ENCODE results near the gene SSBP3. TPM values are rescaled to one million over a fixed set of nuclear protein-coding genes. Genes with fewer than 3 reads are reported as not detected.
A peak's percentile ranks its signal among the peaks of the same experiment; 100 is the strongest.

The SSBP3 gene
- total RNA-seq, 1 donor from 2014 or later, result 44.0 TPM

DNA sequence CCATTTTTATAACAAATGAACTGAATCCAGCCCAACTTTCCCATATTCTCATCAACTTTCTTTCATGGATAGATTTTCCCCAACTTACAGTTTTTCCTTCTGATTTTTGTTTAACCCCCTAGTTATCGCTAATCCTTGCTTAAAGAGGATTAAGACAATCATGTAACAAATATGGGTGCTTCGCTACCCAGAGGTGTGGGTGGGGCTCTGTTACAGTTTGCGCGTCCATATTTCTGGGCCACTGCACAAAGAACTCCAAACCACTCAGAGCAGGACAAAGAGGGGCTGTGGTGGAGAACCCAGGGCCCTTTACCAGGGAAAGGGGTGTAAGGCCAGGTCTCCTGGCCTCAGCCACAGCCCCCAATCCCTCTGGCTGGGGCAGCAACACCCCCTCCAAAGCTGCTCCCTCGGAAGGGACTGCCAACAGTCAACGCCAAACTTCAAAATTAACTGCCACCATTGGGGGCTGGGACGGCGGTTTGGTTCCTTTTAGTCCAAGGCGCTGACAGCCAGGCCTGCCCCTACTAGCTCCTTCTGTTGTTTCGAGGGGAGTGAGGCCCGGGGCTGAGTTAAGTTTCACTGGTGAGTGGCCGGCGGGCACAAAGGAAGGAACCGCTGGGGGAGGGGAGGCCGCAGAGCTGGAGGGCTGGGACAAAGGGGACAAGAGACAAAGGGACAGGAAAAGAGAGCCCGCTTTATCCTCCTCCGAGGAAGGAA, 27.9 kb downstream of the SSBP3 start:
- H3K27ac ChIP-seq, result no peak overlapping the region
- no peaks in the 10 kb centered on the region for H3K9me3 ChIP-seq
- peaks cover 11% of the 10 kb centered on the region for H3K36me3 ChIP-seq
- TF ChIP-seq, protein P1, sequence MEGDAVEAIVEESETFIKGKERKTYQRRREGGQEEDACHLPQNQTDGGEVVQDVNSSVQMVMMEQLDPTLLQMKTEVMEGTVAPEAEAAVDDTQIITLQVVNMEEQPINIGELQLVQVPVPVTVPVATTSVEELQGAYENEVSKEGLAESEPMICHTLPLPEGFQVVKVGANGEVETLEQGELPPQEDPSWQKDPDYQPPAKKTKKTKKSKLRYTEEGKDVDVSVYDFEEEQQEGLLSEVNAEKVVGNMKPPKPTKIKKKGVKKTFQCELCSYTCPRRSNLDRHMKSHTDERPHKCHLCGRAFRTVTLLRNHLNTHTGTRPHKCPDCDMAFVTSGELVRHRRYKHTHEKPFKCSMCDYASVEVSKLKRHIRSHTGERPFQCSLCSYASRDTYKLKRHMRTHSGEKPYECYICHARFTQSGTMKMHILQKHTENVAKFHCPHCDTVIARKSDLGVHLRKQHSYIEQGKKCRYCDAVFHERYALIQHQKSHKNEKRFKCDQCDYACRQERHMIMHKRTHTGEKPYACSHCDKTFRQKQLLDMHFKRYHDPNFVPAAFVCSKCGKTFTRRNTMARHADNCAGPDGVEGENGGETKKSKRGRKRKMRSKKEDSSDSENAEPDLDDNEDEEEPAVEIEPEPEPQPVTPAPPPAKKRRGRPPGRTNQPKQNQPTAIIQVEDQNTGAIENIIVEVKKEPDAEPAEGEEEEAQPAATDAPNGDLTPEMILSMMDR (IDR thresholded peaks at IDR 0.05), result no peak
- DNase-seq, result no peak
- H3K4me1 ChIP-seq, result peaks cover 50% of the 10 kb centered on the region
- no peak overlapping the region for H3K4me3 ChIP-seq
- intact Hi-C loops (cut with DNase I), result no loop called here
- H3K27me3 ChIP-seq (ENCODE audit: low read depth), result no peaks in the 10 kb centered on the region
- no peak for ATAC-seq

DNA sequence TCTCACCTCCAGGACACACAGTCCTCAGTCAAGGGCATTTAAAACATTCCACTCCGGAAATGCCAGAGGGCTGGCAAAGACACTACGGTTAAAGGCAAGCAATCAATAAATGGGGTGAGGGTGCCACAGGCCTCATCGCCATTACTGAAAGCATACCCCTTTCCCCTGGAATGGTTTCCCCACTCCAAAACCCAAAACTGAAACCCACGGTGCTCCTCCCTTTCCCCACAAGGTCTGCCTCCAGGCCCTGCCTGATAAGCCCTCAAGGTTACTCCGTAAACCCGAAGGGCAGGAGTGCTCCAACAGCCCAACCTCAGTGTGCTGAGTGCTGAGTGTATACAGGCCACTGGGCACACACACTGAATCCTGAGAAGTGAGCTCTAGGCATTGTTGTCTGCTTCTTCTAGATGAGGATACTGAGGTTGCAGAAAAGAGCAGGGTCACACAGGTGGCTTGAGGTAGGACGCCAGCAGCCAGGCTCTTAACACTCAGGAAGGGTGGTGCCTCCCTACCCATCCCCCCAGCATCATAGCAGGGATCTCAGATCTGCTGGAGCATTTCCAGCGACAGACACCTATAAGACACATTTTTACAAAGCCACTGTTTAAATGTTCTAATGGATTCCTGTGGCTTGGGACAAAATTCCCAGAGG, 29.0 kb downstream of the SSBP3 start:
- no peak for DNase-seq
- no peaks in the 10 kb centered on the region for H3K27me3 ChIP-seq (ENCODE audit: low read depth)
- H3K36me3 ChIP-seq, result peaks cover 11% of the 10 kb centered on the region
- TF ChIP-seq, protein P1 (IDR thresholded peaks at IDR 0.05), result no peak
- peaks cover 50% of the 10 kb centered on the region for H3K4me1 ChIP-seq
- intact Hi-C loops (cut with DNase I), result no loop called here
- H3K27ac ChIP-seq, result peak overlapping the region; percentile 49
- H3K9me3 ChIP-seq, result no peaks in the 10 kb centered on the region
- ATAC-seq, result peak; percentile 37 to 58
- no peak overlapping the region for H3K4me3 ChIP-seq

DNA sequence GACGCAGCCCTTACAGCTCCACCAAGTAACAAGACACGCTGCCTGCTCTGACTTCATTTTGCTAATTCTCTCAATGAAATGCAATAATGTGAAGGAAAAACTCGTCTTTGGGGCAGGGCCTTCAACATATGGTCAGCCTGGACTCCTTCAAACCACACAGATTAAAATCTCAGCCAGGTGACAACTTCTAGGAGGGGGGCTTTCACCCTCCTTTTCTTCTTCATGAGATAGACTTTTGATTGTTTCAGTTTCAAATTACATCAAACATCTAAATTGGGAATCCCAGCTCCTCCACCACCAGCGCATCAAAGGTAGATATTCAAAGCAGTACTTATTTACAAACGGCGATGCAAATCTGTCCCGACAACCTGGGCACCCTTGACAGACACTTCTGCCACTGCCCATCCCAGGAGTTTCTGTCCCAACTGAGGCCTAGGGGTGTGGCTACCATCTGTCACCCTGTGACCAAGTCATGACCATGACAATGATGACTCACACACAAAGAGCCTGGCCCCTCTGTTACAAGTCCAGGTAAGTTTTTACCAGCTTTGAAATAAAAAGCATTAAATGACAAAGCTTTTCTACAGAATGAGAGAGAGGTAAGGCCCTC, 29.7 kb downstream of the SSBP3 start:
- Histone ChIP-seq H3K4me1 (peaks cover 57% of the 10 kb centered on the region), H3K9me3 (no peaks in the 10 kb centered on the region), H3K36me3 (peaks cover 7% of the 10 kb centered on the region), H3K4me3 (no peak overlapping the region), H3K27me3 (ENCODE audit: low read depth) (no peaks in the 10 kb centered on the region), H3K27ac (peak overlapping the region; percentile 49)
- DNase-seq (no peak), ATAC-seq (peak; percentile 6 to 39)
- TF ChIP-seq, protein P1 (IDR thresholded peaks at IDR 0.05), result no peak
- intact Hi-C loops (cut with DNase I), result no loop called here

DNA sequence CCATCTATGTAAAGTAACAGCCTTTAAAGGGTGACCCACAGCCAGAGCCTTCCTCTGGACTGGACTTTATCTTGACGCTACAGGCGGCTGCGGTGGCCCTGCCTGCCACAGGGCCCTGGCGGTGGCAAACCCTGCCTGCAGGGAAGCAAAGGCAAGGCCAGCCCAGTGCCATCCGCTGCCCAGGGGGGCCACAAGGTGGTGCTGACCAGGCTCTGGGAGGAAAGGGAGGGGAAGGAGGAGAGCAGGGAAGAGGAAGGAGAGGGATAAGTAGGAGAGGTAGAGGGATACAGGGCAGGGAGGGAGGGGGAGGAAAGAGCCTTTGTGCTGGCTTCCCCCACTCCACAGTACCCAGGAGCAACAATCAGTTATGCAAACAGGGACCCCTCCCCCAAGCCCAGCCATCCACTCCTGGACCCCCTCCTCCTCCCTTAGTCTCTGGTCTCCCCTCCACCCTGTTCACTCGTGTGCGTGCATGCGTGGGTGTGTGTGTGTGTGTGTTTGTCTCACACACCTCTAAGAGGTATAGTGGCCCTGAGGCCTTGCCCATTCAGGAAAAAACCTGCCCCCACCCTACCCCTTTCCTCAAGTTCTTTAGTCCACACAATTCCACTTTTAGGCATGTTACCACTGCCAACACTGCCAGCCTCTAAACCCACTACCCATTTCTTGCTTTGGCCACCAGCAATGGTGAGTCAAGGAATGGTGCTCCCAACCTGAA, 30.3 kb downstream of the SSBP3 start:
- intact Hi-C loops (cut with DNase I), result no loop called here
- no peak overlapping the region for H3K27ac ChIP-seq

DNA sequence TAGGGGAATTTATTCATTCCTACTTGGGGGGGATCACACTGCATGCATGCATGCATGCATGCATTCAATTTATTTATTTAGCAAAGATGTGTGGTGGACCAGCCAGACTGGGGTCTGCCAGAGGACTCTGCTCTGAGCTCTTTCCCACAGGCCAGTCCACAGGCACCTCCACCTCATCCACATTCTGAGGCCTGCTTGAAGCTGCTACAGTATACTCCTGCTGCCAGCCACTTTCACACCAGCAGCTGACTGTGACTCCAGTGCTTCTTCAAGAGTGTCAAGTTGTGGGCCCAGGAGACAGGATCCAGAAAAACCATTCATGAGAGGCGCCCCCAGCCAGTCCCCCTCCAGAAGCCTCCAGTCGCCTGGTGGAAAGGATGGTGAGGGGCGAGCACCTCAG, 30.9 kb downstream of the SSBP3 start:
- H3K27ac ChIP-seq, result no peak overlapping the region
- TF ChIP-seq, protein P1 (IDR thresholded peaks at IDR 0.05), result no peak
- H3K4me3 ChIP-seq, result no peak overlapping the region
- DNase-seq (no peak), ATAC-seq (no peak)
- H3K9me3 ChIP-seq, result no peaks in the 10 kb centered on the region
- H3K27me3 ChIP-seq (ENCODE audit: low read depth), result no peaks in the 10 kb centered on the region
- intact Hi-C loops (cut with DNase I), result no loop called here
- peaks cover 66% of the 10 kb centered on the region for H3K4me1 ChIP-seq
- peaks cover under 1% of the 10 kb centered on the region for H3K36me3 ChIP-seq

More for the DNA sequence above, 30.3 kb downstream of the SSBP3 start:
- TF ChIP-seq, protein P1 (IDR thresholded peaks at IDR 0.05), result no peak
- DNase-seq (no peak), ATAC-seq (no peak)
- H3K27me3 ChIP-seq (ENCODE audit: low read depth), result no peaks in the 10 kb centered on the region
- H3K36me3 ChIP-seq, result peaks cover 6% of the 10 kb centered on the region
- peaks cover 63% of the 10 kb centered on the region for H3K4me1 ChIP-seq
- no peak overlapping the region for H3K4me3 ChIP-seq
- H3K9me3 ChIP-seq, result no peaks in the 10 kb centered on the region

All from lower lobe of right lung (tissue), 2 donors.